ENCODE results near the gene CCDC182.
A peak's percentile ranks its signal among the peaks of the same experiment; 100 is the strongest.

Gene CCDC182

DNA sequence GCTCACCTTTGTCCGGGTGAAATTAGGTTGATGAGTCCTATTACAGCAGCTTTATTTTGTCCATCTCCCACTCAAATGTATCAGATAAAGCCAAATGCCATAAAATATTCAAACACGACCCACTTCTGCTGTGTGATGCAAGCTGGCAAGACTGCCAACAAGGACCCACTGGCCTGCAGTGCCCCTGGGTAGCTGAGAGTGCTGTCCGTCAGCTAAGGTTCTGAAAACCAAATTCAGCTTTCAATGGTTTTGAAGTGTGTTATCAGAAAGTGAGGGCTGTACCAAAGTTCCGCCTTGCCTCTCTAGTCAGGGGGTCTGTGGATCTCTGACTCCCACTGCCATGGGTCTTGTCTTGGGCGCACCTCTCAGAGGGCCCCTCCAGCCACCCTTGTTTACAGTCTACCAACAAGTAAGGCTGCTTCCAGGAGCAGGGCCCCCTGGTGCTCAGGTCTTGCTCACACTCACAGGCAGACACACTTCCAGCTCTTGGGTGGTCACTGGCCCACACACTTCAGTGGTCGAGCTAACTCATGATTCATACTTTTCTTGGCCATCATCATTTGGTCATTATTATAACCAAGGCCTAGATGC lies 10.5 kb upstream of the CCDC182 start:
- no peak for DNase-seq

DNA sequence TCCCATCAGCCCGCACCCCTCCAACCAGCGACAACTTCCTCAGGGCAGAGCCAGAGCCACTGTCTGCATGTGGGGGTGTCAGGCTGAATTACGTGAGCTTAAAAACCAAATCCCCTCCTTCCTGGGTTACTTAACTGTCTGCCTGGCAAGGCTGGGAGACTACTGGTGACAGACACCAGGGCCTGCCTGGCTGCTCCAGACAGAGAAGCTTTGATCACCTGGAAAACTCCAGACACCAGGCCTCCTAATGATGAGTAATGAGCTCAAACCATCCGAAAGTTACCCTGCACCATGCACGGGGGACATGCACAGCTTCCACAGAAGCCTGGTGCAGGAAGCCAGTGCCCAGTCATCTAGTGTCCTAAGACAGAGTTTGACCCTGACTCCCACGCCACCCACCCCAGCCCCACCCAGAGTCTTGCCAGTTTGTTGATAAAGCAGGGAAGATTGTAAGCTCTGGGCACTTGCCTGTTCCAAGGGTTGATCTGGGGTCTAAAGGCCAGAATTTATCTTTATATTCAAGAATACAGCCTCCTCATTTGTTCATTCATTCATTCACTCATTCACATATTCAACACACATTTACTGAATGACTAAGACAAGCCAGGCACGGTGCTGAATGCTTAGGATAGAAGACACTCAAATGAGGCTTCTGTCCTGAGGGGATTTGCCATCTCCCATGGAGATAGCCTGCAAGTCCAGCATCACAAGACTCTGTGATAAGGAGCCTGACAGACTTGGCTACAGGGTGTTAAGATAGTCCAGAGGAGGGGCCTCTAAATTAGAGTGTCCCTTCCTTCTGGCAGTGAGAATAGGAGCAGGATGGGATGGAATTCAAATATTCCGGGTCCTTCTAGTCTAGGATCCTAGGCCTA lies 7.2 kb upstream of the CCDC182 start:
- no peak for DNase-seq

DNA sequence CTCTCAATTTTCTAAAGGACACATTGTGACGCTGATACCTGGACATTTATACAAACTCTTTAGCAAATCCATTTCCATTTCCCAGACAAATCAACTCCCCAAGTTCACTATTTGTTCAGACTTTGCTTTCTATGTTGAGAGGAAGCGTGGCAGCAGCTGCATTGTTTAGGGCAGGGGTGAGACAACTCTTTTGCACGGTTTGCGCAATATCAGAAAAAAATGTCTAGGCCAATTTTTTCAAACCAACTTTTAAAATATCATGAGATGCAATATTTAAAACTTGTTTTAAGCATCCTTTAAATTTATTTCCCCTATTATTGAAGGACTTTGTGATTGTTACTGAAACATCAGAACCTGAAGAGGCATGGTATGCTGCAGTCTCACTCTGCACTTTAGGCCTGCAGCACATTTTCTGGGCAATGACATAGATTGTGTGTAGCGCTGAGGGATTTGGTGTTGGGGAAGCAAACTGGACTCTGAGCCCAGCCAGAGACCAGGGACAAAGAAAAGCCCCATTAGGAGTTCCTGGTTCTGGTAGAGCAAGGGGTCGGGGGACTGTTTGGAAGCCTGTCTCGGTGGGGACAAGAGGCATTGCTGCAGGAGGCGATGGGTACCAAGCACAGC lies 6.4 kb upstream of the CCDC182 start:
- DNase-seq, result no peak

DNA sequence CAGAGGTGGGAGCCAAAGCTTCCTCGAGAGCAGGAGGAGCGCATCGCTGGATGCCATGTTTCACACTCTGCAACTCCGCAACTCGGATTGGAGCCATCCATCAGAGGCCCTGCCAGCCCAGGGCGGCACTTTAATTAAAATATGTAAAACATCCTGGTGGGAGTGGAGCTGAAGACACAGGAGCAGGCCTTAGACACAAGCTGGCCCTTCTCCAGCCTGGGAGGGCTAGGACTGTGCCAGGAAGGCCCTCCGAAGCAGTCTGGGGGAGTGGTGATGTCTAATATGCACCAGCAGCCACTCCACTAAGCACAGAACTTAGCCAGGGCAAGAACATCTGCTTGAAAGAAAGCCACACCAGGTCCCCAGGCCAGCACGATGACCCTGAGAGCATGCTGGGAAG lies 5.8 kb upstream of the CCDC182 start:
- DNase-seq, result no peak

DNA sequence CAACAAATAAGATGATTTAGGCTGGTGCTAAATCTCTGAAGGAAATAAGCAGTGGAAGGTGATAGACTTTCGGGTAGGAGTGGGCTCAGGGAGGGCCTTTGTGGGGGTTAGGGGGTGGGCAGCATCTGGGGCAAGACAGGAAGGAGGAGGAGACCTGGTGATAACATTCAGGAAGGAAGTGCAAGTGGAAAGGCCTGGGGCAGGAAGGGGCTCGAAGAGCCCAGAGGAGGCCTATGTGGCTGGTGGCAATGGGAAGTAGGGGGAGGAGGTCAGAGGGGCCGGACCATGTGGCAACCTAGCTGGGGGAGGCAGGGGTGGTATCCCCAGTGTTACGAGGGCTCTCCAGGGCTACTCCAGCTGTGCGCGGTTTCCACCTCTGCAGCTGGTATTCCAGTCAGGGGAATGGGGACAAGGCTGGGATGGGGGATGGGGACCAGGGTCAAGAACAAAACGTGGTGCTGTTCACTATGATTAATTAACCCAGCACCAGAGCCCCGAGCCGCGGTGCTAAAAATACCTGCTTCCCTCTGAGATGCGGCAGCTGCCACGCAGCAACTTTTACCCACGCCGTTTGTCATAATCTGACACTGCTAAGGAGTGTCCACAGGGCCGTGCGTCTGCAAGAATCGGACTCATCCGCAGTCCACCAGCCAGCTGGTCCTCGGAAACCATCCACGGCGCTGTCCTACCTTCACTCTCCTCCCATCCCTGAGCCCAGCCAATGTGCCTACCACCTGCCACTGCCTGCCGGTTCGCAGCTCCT lies 5.2 kb upstream of the CCDC182 start:
- peak in 1 of 2 donors; percentile 13 for DNase-seq

DNA sequence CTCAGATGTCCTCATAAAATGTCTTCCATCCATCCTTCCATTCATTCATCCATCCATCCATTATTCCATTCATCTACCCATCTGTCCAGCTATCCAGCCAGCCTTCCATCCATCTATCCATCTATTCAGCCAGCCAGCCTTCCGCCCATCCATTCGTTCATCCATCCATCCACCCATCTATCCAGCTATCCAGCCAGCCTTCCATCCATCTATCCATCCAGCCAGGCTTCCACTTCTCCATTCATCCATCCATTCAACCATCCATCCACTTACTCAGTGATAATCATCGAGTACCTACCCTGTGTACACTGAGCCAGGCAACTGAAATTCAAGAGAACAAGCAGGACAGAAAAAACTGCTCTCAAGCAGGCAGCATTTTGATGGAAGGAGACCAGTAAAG lies 4.6 kb upstream of the CCDC182 start:
- DNase-seq, result no peak

DNA sequence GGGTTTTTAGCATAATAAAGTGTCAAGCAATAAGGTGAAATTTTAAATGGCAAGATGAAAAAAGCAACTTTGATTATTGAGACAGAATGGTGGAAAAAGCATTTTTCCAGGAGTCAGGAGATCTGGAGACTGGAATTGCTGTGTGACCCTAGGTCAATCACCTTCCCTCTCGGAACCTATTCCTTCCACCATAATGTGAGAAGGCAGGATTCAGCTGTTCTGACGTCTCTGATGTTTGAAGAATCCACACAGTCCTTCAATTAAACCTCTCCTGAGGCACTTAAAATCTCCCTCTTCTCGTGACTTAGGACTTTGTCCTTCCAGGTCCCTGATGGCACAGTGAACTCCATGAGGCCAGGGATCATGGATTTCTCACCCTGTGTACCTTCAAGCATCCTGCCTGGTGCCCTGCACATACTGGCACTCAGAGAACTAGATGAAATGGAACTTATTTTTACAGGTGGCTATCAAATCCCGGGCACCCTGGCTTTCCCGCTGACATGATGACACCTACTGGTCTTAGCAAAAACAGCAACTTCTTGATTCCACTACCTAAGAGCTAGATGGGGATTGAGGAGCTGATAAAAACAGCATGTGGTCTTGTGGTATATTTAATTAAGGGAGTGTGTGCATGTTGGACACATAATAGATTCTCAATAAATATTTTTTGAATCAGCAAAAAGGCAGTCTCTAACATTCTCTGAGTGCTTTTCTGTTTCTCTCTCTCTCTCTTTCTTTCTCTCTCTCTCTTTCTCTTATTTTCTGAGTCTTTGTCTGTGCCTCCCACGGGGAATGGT lies 2.3 kb upstream of the CCDC182 start:
- DNase-seq, result peak; percentile 13 to 73

DNA sequence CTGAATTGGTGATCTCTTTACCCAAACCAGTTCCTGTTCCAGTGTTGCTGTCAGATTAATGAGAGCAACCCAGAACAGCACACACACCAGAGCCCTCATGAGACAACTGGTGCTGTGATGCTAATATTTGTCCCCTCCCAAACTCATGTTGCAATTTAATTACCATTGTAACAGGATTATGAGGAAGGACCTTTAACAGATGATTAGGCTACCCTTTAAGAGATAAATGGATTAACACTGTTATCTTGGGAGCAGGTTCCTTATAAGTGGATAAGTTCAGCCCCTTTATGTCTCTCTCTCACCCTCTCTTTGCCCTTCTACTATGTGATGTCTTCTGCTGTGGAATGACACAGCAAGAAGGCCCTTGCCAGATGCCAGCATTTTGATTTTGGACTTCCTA lies 1.1 kb upstream of the CCDC182 start:
- no peak for DNase-seq

DNA sequence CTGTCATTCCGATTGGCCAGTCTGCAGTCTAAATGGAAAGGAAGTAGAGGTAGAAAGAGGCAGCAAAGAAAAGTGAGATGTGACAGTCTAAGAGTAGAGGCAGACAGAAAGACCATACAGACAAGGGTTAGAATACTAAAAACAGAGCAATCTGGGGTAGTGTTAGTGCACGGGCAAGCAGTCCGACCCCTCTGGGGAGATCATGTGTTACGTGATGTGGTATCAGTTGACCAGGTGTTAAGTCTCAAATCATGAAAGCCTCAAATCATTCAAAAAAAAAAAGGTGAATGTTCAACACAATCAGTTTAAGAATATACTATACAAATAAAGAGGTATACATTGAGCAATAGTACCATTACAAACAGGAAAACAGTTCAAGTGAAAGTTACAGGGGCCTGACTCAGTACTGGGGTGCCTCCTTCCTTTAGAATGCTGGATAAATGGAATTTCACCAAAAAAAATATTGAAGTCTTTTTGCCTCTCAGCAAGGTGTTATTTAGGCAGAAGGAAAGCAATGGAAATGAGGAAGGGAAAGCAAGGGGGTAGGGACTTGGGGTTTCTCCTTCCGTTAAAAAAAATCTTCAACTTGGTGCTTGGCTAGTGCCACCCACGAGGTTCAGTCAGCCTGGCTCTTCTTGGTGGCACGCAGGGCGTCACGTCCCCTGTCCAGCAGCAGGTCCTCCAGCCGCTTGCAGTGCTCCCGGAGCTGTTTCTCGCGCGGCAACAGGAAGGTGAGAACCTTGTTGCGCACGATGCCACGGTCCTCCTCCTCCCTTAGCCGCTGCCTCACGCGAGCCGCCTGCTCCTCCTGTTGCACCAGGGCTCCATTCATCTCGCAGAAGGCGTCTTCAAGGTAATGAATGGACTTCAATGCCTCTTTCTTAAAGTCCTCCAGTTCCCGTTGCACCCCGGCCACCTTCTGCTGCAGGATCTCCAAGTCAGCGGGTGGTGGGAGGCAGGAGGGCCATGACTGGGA lies 616 bp downstream of the CCDC182 start:
- no peak for DNase-seq

DNA sequence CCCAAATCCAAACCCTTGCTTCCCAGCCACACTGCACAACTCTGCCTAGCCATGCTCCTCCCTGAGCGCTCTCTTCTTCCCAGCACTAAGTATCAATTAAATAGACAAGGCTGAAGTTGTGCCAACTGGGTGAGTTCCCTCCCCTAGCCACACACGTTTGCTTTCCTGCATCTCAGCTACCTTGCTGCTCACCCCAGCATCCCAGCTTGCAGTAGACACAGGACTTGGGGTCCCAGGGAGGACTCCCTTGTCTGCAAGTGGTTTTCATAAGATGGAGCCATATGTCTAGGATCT lies 4.9 kb downstream of the CCDC182 start:
- DNase-seq, result no peak

DNA sequence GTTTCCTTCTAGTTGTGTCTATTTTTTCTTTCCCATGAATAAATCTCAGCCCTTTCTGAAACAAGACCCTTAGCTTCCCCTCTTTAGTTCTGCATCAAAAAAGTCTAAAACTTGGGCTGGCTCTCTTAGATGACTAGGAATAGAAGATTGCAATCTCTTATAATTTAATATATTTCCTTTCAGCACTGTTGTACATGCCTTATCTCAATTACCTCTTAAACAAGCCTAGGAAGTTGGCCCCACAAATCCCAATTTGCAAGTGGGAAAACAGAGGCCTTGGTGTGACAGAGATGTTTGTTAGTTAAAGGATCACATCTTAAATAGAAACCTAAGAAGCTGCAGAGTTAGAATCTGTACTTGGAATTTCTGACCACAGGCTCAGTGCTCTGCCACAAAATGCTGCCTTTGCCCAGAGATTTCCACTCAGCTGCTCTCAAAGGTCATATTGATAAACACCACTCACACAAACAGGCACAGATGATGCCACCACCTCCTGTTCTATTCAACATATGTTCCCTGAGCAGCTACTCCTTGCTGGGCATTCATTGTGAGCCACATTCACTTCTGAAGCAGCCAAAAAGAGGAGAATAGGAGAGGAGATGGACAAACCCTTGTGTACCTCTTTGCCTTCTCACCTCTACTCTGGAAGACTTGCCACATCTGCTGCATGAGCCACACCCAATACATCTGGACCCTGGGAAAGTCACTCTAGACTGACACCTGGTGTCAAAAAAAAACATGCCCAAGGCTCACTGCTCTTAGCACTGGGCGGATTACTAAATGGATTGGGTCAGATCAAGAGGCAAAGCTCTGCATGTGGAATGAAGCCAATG lies 5.5 kb downstream of the CCDC182 start:
- no peak for DNase-seq

DNA sequence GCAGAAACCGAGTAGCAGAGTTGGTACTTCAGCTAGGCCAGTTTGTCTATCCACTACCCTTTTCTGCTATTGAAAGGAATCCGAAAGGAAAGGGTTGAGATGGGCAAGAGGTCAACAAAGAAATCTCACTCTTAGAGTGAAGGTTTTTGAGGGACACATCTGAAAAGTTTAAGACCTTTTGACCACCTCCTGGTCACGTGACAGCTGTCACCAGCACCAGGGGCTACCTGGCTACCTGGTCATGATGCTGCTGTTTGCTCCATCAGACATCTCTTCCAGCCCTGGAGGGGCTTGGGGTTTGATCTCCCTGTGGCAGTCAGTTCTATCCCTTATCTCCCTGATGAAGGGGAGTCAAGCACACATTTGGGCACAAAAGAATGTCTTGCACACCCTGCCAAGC lies 7.6 kb downstream of the CCDC182 start:
- no peak for DNase-seq

DNA sequence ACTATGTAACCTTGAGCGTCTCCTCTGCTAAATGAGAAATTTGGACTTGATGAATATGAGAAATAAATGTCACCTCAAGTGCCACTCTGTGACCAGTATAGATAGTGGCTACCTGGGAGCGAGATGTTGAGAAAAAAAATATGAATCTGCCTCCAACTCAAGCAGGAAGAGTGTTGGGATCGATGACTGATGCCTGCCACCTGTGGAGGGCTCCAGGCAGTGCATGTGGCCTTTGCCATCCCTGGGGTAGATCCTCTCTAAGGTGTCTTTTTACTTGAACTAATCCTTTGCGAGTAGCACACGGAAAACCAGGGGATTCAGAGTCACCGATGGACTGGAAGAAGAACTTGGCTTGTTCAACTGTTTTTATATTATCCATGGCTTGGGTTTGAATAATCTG lies 9.4 kb downstream of the CCDC182 start:
- DNase-seq, result peak in 1 of 2 donors; percentile 1

DNA sequence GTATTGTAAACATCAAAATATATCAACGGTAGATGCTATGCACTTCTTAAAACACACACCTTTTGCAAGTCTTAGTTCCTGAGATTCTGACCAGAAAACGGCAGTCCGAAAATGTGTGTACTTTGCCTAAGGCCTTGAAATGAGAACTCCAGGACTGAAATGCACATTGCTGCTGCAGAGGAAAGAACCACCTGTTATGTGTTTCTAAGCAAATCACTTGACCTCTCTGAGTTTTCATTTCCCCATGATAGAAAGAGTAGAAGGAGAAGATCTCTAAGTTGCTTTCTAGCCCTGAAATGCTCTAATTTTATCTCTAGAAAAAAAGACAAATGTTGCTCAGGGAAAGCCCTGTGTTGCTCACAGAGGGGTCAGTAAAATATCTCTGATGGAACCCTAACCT lies 9.9 kb downstream of the CCDC182 start:
- no peak for DNase-seq

DNA sequence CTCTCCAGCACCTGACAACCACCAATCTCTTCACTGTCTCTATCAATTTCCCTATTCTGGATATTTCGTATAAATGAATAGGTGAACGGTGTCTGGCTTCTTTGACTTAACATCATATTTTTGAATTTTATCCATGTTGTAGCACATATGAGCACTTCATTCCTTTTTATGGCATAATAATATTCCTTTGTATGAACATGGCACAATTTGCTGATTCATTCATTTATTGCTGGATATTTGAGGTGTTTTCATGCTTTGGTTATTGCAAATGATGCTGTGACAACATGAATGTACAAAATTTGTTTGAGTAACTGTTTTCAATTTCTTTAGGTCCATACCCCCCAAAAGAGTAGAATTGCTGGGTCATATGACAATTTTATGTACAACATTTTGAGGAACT lies 12.0 kb downstream of the CCDC182 start:
- no peak for DNase-seq

DNA sequence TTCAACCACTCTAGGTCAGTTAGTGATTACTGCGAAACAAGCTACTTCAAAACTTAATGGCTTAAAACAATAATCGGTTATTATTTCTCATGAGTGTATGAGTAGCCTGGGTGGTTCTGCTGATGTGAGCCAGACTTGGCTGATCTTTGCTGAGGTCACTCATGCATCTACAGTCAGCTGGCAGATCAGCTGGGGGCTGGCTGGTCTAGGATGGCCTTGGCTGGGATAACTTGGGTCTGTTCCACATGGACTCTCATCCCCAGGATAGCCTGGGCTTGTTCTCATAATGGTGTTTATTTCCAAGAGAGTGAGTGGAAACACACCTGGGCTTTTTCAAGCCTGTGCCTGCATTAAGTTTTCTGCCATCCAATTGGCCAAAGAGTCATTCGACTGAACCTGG lies 13.0 kb downstream of the CCDC182 start:
- no peak for DNase-seq

DNA sequence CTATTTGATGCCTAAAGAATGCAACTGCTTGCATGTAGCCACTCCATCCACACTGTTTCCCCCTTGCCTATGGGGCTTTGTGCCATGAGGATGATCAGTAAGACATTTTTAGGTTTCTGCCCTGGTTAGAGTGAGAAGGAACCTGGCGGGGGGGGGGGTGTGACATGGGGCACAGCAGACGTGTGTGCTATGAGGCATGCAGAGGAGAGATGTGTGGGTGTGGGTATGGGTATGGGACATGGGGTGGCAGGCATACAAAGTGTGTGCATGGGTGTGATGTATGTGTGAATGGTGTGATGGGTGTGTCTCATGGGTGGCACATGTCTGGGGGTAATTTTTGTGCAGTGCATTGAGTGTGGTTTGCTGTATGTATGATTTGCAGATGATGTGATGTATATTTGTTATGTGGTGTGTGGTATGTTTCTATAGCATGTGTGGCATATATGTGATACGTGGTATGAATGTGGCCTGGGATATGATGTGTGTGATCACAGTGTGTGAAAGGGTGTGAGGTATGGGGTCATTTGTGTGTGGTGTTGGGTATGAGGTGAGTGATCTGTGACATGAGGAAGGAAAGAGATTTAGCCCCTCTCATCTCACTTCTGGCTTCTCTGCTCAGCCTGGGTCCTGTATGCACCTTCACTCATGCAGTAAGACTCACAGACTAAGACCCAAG lies 14.9 kb downstream of the CCDC182 start:
- DNase-seq, result no peak

DNA sequence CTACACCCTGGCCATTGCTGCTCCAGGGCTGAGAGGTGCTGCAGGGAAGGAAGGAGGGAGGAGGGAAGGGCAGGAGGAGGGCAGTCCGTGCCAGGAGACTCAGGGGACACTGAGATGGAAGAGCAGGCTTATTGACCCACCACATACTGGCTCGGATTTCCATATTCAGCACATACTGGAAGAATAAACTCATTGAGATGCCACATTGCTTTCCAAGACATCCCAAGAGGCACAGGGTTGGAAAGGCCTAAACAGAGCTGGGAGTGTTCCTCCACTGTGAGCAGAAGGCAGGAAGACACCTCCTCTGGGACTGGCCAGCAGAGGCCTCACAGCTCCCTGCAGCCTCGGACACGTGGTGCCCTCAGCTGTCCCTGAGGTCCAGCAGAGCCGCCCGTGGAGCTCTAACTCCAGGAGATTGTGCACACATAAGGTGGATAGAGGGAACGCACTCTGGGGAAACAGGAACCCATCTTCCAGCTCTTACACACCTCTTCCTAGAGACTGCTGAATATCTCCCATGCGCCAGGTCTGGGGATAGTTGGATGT lies 17.4 kb downstream of the CCDC182 start:
- no peak for DNase-seq

DNA sequence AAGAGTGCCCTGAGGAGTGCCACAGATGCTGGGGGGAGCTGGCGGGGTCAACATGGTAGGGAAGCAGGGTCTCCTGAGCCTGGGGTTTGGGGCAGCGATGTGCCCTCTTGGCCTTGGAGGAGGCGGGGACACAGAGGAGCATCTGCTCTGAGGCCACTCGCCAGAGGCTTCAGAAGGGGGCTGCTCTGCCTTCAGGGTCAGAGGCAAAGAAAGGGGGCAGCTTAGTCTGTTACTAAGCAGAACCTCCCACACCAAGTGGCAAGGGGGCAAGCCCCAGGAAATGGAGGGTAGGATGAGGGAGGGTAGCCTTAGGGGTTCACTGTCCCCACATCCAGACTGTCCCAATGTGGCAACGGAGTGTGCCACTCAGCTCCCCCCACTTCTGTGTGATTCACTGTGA lies 18.3 kb downstream of the CCDC182 start:
- DNase-seq, result no peak
